ENCODE measurements around the gene GALNT9.

- no peak for TF ChIP-seq SUZ12 (IDR thresholded peaks at IDR 0.05)
- no peak for TF ChIP-seq FOXA1 (IDR thresholded peaks at IDR 0.05)
Observed at GRCh38 chr12:132163911-132164288, 165.5 kb downstream of the GALNT9 start.

Measured in HEK293T (cell line).